BLaER1 treated with 17β-estradiol and CSF1 and Interleukin-3, amounts not matched to agents 10 nM and 100 nM (cell line): ENCODE results near the gene MATN1.

Experiments
- H3K27ac ChIP-seq, 11 experiments: shearing (Covaris generic); formaldehyde crosslinking; 2 replicates each; pipeline ENCODE4 v1.8.1; 2022
- H3K27me3 ChIP-seq, 11 experiments: shearing (Covaris generic); formaldehyde crosslinking; 2 replicates each; pipeline ENCODE4 v1.8.1; 2022
- H3K36me3 ChIP-seq, 11 experiments: shearing (Covaris generic); formaldehyde crosslinking; 2 replicates each; pipeline ENCODE4 v1.8.1; 2022
- H3K4me1 ChIP-seq, 10 experiments: shearing (Covaris generic); formaldehyde crosslinking; 2 replicates each; pipeline ENCODE4 v1.8.1; 2022
- H3K4me2 ChIP-seq, 11 experiments: shearing (Covaris generic); formaldehyde crosslinking; 2 replicates each; pipeline ENCODE4 v1.8.1; 2022
- H3K4me3 ChIP-seq, 10 experiments: shearing (Covaris generic); formaldehyde crosslinking; 2 replicates each; pipeline ENCODE4 v1.8.1; 2022
- H3K9ac ChIP-seq, 11 experiments: shearing (Covaris generic); formaldehyde crosslinking; 2 replicates each; pipeline ENCODE4 v1.8.1; 2022
- H3K9me3 ChIP-seq, 11 experiments: shearing (Covaris generic); formaldehyde crosslinking; replicated peaks in 1 of 11; 2 replicates each; pipeline ENCODE4 v1.8.1; 2022
- H4K20me1 ChIP-seq, 11 experiments: shearing (Covaris generic); formaldehyde crosslinking; 2 replicates each; pipeline ENCODE4 v1.8.1; 2022
- Cebpa-rat ChIP-seq, 11 experiments: shearing (Covaris generic); IDR thresholded peaks; 2 replicates each; pipeline ENCODE4 v1.8.1; 2022

The MATN1 gene

DNA sequence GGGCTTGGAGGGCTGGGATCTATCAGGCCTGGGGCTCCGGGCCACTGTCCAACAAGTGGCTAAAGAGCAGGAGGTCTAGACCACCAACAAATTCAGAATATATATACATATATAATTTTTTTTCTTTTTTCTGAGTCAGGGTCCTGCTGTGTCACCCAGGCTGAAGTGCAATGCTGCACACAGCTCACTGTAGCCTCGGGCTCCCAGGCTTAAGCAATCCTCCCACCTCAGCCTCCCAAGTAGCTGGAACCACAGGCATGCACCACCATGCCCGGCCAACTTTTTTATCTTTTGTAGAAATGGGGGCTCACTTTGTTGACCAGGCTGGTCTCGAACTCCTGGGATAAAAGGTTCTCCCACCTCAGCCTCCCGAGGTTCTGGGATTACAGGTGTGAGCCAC, 41.0 kb upstream of the MATN1 start:
- Histone ChIP-seq H3K9me3 (no peaks in the 10 kb centered on the region), H3K4me2 (peak overlapping the region in 5 of 11 experiments; percentile 95 to 98 (median 96); a peak in 5 of 22 replicates), H3K27ac (peak overlapping the region in 1 of 11 experiments; percentile 37; a peak in 1 of 22 replicates), H4K20me1 (peaks cover 0 to 27% (median 7%) of the 10 kb centered on the region in 11 experiments; a peak in 8 of 22 replicates), H3K4me1 (peaks cover 62 to 81% (median 68%) of the 10 kb centered on the region in 10 experiments), H3K27me3 (no peaks in the 10 kb centered on the region), H3K36me3 (no peaks in the 10 kb centered on the region), H3K4me3 (no peak overlapping the region), H3K9ac (no peak overlapping the region)
- TF ChIP-seq Cebpa-rat (IDR thresholded peaks at IDR 0.05) = no peak

DNA sequence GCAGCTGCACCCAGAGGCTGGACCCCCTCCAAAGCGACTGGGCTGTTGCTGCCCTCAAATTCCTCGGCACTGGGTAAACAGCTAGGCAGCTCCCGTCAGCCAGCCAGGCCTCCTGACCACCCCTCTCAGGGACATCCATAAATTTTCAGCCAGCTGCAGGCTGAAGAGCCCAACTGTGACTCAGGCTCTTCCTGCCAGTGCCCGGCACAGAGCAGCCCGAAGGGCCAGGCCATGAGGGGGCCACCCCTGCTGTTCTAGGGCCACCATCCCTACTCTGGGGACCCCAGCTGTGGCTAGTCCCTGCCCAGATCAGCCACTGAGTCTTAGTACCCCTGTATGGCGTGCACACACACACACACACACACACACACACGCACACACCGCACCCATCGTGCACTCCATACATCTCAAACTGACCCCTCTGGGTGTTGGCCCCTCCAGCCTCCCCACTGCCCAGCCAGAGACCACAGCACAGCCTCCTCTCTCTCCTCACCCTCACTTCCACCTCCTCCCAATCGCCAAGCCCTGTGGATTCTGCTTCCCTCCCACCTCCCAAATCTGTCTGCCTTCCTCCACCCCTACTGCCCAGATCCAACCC, 40.4 kb upstream of the MATN1 start:
- Histone ChIP-seq H3K36me3 (no peaks in the 10 kb centered on the region), H3K9ac (peak overlapping the region in 3 of 11 experiments; percentile 33 to 95 (median 73); a peak in 5 of 22 replicates), H3K27me3 (no peaks in the 10 kb centered on the region), H3K4me1 (peaks cover 62 to 81% (median 68%) of the 10 kb centered on the region in 10 experiments), H3K27ac (peak overlapping the region in 6 of 11 experiments; percentile 4 to 37 (median 13); a peak in 6 of 22 replicates), H3K4me3 (no peak overlapping the region), H3K4me2 (peak overlapping the region; percentile 91 to 98 (median 95)), H4K20me1 (peaks cover 0 to 27% (median 7%) of the 10 kb centered on the region in 11 experiments; a peak in 8 of 22 replicates), H3K9me3 (no peaks in the 10 kb centered on the region)
- TF ChIP-seq Cebpa-rat (IDR thresholded peaks at IDR 0.05) = no peak

GRCh38 chr1:30762930-30763650, 39.7 kb upstream of the MATN1 start:
- peaks cover 0 to 23% (median 7%) of the 10 kb centered on the region in 11 experiments; a peak in 8 of 22 replicates for H4K20me1 ChIP-seq
- no peaks in the 10 kb centered on the region for H3K9me3 ChIP-seq
- no peak overlapping the region for H3K4me3 ChIP-seq
- peak overlapping the region in 5 of 11 experiments; percentile 7 to 98 (median 29); a peak in 5 of 22 replicates for H3K27ac ChIP-seq
- H3K4me2 ChIP-seq = peak overlapping the region; percentile 91 to 98 (median 95)
- no peak for TF ChIP-seq Cebpa-rat (IDR thresholded peaks at IDR 0.05)
- H3K9ac ChIP-seq = peak overlapping the region in 5 of 11 experiments; percentile 63 to 99 (median 73); a peak in 7 of 22 replicates
- no peaks in the 10 kb centered on the region for H3K36me3 ChIP-seq
- peaks cover 62 to 81% (median 68%) of the 10 kb centered on the region in 10 experiments for H3K4me1 ChIP-seq
- no peaks in the 10 kb centered on the region for H3K27me3 ChIP-seq

DNA sequence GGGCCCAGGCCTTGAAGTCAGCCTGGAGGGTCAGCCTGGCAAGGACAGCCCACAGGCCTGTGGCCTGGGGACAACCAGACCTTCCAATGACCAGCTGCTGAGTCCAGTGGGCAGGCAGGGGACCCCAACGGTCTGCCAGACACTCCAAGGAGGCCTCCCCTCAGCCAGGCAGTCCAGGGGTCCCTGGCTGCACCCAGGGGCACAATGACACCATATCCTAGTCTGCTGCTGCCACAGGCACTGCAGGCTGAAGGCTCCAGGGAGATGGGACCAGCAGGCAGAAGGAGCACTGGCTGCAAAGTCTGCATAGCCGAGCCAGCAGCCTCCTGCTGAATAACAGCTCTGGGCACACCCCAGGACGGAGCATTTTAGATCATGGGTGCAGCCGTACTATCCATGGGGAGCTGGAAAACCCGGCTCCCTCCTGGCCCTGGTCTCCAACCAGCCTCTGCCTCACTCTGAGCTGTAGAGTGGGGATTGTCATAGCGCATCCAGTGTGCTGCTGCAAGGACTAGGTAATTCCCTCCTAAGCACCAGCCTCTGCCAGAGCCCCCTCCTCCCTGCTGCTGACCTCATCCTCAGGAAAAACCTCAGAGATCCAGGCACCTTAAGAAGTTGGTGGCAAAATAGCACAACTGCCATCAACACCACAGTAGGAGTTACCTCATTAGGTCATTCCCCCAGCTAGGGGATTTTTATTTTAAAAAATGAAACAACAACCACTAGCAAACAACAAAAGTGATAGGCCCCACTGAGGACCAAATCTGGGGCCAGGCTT, 39.0 kb upstream of the MATN1 start:
- Histone ChIP-seq H3K4me2 (peak overlapping the region; percentile 91 to 98 (median 95)), H4K20me1 (peaks cover 0 to 23% (median 8%) of the 10 kb centered on the region in 11 experiments; a peak in 8 of 22 replicates), H3K27me3 (no peaks in the 10 kb centered on the region), H3K36me3 (no peaks in the 10 kb centered on the region), H3K4me1 (peaks cover 66 to 85% (median 71%) of the 10 kb centered on the region in 10 experiments), H3K9me3 (no peaks in the 10 kb centered on the region), H3K4me3 (peak overlapping the region in 5 of 10 experiments; percentile 9 to 92 (median 27); a peak in 3 of 20 replicates), H3K9ac (peak overlapping the region; percentile 7 to 99 (median 63); a peak in 18 of 22 replicates), H3K27ac (peak overlapping the region; percentile 31 to 100 (median 98); a peak in 20 of 22 replicates)
- no peak for TF ChIP-seq Cebpa-rat (IDR thresholded peaks at IDR 0.05)

DNA sequence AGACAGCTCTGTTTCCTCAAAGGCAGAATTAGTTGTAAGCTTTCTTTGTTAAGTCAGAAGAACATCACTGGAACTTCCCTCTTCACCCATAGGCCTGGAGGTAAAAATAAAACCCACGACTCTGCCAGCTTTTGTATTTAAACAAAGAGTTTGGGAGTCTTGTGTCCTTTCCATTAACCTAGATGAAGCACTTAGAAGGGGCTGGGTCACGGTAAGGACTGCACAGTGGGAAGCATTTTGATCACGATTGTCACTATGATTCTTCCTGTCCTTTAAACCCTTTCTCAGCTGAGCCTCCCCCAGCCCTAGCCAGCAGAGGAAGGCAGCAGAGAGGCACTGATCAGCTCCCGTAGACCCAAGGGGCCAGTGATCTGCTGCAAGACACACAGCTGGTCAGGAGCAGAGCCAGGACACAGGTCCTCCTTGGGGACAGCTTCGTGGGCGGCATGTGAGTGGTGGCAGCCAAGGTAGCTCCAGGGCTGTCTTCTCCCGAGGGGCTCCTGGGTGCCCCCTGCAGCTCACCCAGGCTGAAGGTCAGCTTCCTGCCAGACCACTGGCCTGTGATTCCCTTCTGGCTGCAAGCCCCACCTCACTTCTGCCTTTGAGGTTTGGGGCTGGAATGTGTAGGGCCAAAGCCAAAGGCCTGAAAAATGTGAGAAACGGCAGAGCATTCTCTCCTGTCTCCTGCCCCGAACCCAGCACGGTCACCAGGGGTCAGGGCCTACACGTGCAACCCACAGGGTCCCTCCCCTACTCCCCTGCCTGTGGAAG, 38.2 kb upstream of the MATN1 start:
- no peak for TF ChIP-seq Cebpa-rat (IDR thresholded peaks at IDR 0.05)
- Histone ChIP-seq H3K4me2 (peak overlapping the region; percentile 91 to 98 (median 95)), H3K4me1 (peaks cover 66 to 85% (median 71%) of the 10 kb centered on the region in 10 experiments), H3K27ac (peak overlapping the region; percentile 31 to 100 (median 98); a peak in 21 of 22 replicates), H3K4me3 (peak overlapping the region in 6 of 10 experiments; percentile 9 to 92 (median 21); a peak in 5 of 20 replicates), H3K9ac (peak overlapping the region; percentile 7 to 99 (median 63); a peak in 21 of 22 replicates), H3K9me3 (no peaks in the 10 kb centered on the region), H3K27me3 (no peaks in the 10 kb centered on the region), H3K36me3 (no peaks in the 10 kb centered on the region), H4K20me1 (peaks cover 0 to 28% (median 8%) of the 10 kb centered on the region in 11 experiments; a peak in 9 of 22 replicates)

- Histone ChIP-seq H3K4me3 (peak overlapping the region in 9 of 10 experiments; percentile 2 to 92 (median 41); a peak in 14 of 20 replicates), H3K36me3 (peaks cover 5 to 7% (median 6%) of the 10 kb centered on the region in 11 experiments; a peak in 21 of 22 replicates), H3K4me2 (peak overlapping the region; percentile 91 to 98 (median 95)), H3K27me3 (no peaks in the 10 kb centered on the region), H3K4me1 (peaks cover 65 to 80% (median 67%) of the 10 kb centered on the region in 10 experiments), H3K9me3 (no peaks in the 10 kb centered on the region), H4K20me1 (peaks cover 6 to 34% (median 14%) of the 10 kb centered on the region in 11 experiments; a peak in 21 of 22 replicates), H3K9ac (peak overlapping the region in 10 of 11 experiments; percentile 23 to 99 (median 64); a peak in 19 of 22 replicates), H3K27ac (peak overlapping the region; percentile 31 to 100 (median 98); a peak in 20 of 22 replicates)
- TF ChIP-seq Cebpa-rat (IDR thresholded peaks at IDR 0.05) = no peak
Observed at GRCh38 chr1:30760596-30761324, 37.4 kb upstream of the MATN1 start.

DNA sequence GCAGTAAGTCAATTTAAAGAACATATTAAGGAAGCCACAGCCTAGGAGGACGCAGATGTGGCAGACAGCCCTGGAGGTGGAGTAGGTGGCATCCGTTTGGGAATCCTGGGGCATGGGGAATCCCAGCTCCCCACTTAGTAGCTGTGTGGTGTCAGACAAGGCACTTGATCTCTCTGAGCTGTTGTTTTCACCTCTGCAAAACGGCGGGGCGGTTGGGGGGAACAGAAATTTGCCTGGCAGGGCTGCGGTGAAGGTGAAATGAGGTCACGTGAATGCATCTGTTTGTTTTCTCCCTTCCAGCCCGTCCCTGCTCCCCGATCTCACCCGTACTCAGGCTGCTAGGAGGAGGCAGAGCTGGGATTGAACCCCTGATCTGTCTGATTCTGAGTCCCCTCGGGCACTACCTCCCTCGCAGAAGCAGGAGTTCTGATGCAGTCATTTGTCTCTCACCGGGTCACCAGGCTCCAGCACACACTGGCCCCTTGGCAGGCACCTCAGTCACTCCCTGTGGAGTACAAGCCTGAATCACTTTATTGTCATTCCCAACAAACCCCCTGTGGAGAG, 36.4 kb upstream of the MATN1 start:
- Histone ChIP-seq H4K20me1 (peaks cover 14 to 43% (median 24%) of the 10 kb centered on the region in 11 experiments; a peak in 21 of 22 replicates), H3K27ac (peak overlapping the region in 10 of 11 experiments; percentile 43 to 100 (median 98); a peak in 18 of 22 replicates), H3K4me2 (peak overlapping the region; percentile 91 to 98 (median 95)), H3K4me3 (peak overlapping the region in 7 of 10 experiments; percentile 30 to 92 (median 41); a peak in 12 of 20 replicates), H3K36me3 (peaks cover 11 to 16% (median 15%) of the 10 kb centered on the region in 11 experiments; a peak in 21 of 22 replicates), H3K9me3 (no peaks in the 10 kb centered on the region), H3K4me1 (peaks cover 66 to 76% (median 70%) of the 10 kb centered on the region in 10 experiments), H3K9ac (peak overlapping the region in 9 of 11 experiments; percentile 17 to 99 (median 66); a peak in 18 of 22 replicates), H3K27me3 (no peaks in the 10 kb centered on the region)
- no peak for TF ChIP-seq Cebpa-rat (IDR thresholded peaks at IDR 0.05)
